HepG2 (cell line): ENCODE results near the gene STAT4. TPM values are rescaled to one million over a fixed set of nuclear protein-coding genes. Genes with fewer than 3 reads are reported as not detected.

ENCODE experiments used
- CREM ChIP-seq, 2 experiments: sonication (generic) in 1 of 2; formaldehyde crosslinking in 1 of 2; IDR thresholded peaks; 2 replicates each; pipeline versions ENCODE4 v1.4.0 to v1.6.1; 2016 to 2020; ENCODE audit warnings: antibody characterized with exemption in 1 of 2, mild to moderate bottlenecking in 1 of 2, missing genetic modification reagents in 1 of 2
- GATAD2A ChIP-seq: IDR thresholded peaks from 2 replicates; pipeline ENCODE4 v1.6.1; 2016
- HOXA3 ChIP-seq: sonication (generic); formaldehyde crosslinking; IDR thresholded peaks from 2 replicates; pipeline ENCODE4 v1.5.0; 2020; ENCODE audit warnings: missing genetic modification reagents
- MXI1 ChIP-seq: IDR thresholded peaks from 3 replicates; pipeline ENCODE4 v1.6.1; 2012; ENCODE audit warnings: low read depth, low read length, inconsistent platforms, borderline replicate concordance
- PBX3 ChIP-seq: sonication (generic); formaldehyde crosslinking; IDR thresholded peaks from 2 replicates; pipeline ENCODE4 v1.8.1; 2023; ENCODE audit warnings: missing genetic modification reagents, inconsistent platforms, borderline replicate concordance
- PHF5A ChIP-seq: IDR thresholded peaks from one replicate; pipeline ENCODE4 v1.6.1; 2018; ENCODE audit warnings: low read depth, missing genetic modification reagents; ENCODE audit not compliant: unreplicated experiment
- RORA ChIP-seq: sonication (generic); formaldehyde crosslinking; IDR thresholded peaks from 2 replicates; pipeline ENCODE4 v1.5.0; 2020; ENCODE audit warnings: mild to moderate bottlenecking, missing genetic modification reagents, moderate library complexity
- SETDB1 ChIP-seq: sonication (generic); formaldehyde crosslinking; IDR thresholded peaks from 2 replicates; pipeline ENCODE4 v1.5.1; 2020; ENCODE audit warnings: missing genetic modification reagents, mild to moderate bottlenecking, borderline replicate concordance
- SUZ12 ChIP-seq: fragments of 150-350 bp; IDR thresholded peaks from 2 replicates; pipeline ENCODE4 v1.6.1; 2014; ENCODE audit warnings: low read depth, low read length
- TFDP2 ChIP-seq: sonication (generic); formaldehyde crosslinking; IDR thresholded peaks from 2 replicates; pipeline ENCODE4 v1.4.0; 2020; ENCODE audit warnings: missing genetic modification reagents
- TGIF2 ChIP-seq: IDR thresholded peaks from 2 replicates; pipeline ENCODE4 v1.6.1; 2016; ENCODE audit warnings: control low read depth, missing compliant biosample characterization
- USF2 ChIP-seq, 2 experiments: sonication (generic) in 1 of 2; formaldehyde crosslinking in 1 of 2; IDR thresholded peaks; 2 replicates each; pipeline versions ENCODE4 v1.5.1 to v1.6.1; 2011 to 2020; ENCODE audit warnings: borderline replicate concordance in 1 of 2, low read depth in 1 of 2, low read length in 1 of 2, mild to moderate bottlenecking in 1 of 2, missing genetic modification reagents in 1 of 2, moderate library complexity in 1 of 2
- ZBTB3 ChIP-seq: sonication (generic); formaldehyde crosslinking; IDR thresholded peaks from 2 replicates; pipeline ENCODE4 v1.4.0; 2020; ENCODE audit warnings: low read depth, mild to moderate bottlenecking, moderate library complexity, missing genetic modification reagents, borderline replicate concordance
- ZNF577 ChIP-seq: sonication (generic); formaldehyde crosslinking; IDR thresholded peaks from 2 replicates; pipeline ENCODE4 v1.4.0; 2020; ENCODE audit warnings: mild to moderate bottlenecking, low read depth, missing genetic modification reagents, borderline replicate concordance
- ZNF615 ChIP-seq: sonication (generic); formaldehyde crosslinking; IDR thresholded peaks from 2 replicates; pipeline ENCODE4 v1.5.0; 2020; ENCODE audit warnings: mild to moderate bottlenecking, missing genetic modification reagents, borderline replicate concordance
- polyA plus RNA-seq, 8 experiments: library from polyadenylated mRNA; depleted of rRNA in 3 of 8; stranded (reverse) in 7 of 8; unstranded in 1 of 8; fragments of >200 nt; fragmentation: Illumina TruSeq in 4 of 8; extraction: Trizol in 4 of 8; gene quantifications; 2 replicates each; pipeline versions ENCODE4 v1.2.1 to v1.2.3, GENCODE V29; 2011 to 2016; ENCODE audit warnings: low read depth in 4 of 8, missing spikeins in 1 of 8, mixed read lengths in 1 of 8; ENCODE audit not compliant: insufficient read depth in 1 of 8
- total RNA-seq, 5 experiments: library from RNA; depleted of rRNA; stranded (reverse); fragments of >200 nt; fragmentation: Illumina TruSeq; extraction: Trizol; gene quantifications; 2 replicates each; pipeline ENCODE4 v1.2.3, GENCODE V29; 2016; ENCODE audit warnings: low read depth in 1 of 5
- TF ChIP-seq, protein P1 (sequence below): sonication (generic); formaldehyde crosslinking; IDR thresholded peaks from 2 replicates; pipeline ENCODE4 v1.5.0; 2020; ENCODE audit warnings: missing genetic modification reagents
- TF ChIP-seq, protein P2 (sequence below): sonication (generic); formaldehyde crosslinking; IDR thresholded peaks from 2 replicates; pipeline ENCODE4 v1.5.0; 2020; ENCODE audit warnings: missing genetic modification reagents

Gene STAT4
- total and polyA plus RNA-seq, 2 of the 13 experiments (the other 11 are each of a cell fraction or from before 2014, with no cell fraction given), result 0.37 TPM; not detected in 1

- TF ChIP-seq PBX3 (no peak), HOXA3 (CRISPR knock-in tag) (no peak), ZNF577 (CRISPR knock-in tag) (no peak), MXI1 (no peak), SUZ12 (no peak), TFDP2 (CRISPR knock-in tag) (no peak), USF2 (IDR thresholded peaks at IDR 0.05; ENCODE audit: low read depth, low read length) (no peak), USF2 (CRISPR knock-in tag; IDR thresholded peaks at IDR 0.05; ENCODE audit: borderline replicate concordance) (no peak; the same call in 1 of the 2 replicates), ZBTB3 (CRISPR knock-in tag) (no peak), PHF5A (CRISPR knock-in tag) (no peak), ZNF615 (CRISPR knock-in tag) (no peak), SETDB1 (CRISPR knock-in tag) (no peak), TGIF2 (CRISPR knock-in tag) (no peak), GATAD2A (CRISPR knock-in tag) (peak; percentile 68), RORA (no peak), CREM (IDR thresholded peaks at IDR 0.05) (0 out of 2 replicates have a peak, but pooled peaks have one; percentile 9), CREM (CRISPR knock-in tag; IDR thresholded peaks at IDR 0.05) (no peak)
- TF ChIP-seq, protein P1, sequence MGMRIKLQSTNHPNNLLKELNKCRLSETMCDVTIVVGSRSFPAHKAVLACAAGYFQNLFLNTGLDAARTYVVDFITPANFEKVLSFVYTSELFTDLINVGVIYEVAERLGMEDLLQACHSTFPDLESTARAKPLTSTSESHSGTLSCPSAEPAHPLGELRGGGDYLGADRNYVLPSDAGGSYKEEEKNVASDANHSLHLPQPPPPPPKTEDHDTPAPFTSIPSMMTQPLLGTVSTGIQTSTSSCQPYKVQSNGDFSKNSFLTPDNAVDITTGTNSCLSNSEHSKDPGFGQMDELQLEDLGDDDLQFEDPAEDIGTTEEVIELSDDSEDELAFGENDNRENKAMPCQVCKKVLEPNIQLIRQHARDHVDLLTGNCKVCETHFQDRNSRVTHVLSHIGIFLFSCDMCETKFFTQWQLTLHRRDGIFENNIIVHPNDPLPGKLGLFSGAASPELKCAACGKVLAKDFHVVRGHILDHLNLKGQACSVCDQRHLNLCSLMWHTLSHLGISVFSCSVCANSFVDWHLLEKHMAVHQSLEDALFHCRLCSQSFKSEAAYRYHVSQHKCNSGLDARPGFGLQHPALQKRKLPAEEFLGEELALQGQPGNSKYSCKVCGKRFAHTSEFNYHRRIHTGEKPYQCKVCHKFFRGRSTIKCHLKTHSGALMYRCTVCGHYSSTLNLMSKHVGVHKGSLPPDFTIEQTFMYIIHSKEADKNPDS (CRISPR knock-in tag), result no peak
- TF ChIP-seq, protein P2, sequence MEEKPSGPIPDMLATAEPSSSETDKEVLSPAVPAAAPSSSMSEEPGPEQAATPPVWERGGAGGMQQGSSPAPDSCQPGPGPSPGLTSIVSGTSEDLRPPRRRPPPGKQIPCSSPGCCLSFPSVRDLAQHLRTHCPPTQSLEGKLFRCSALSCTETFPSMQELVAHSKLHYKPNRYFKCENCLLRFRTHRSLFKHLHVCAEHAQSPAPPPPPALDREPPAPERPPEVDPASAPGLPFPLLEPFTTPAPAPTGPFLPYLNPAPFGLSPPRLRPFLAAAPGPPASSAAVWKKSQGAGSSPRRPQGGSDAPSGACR, result no peak
These were observed 100.8 kb downstream of the STAT4 start (continued) for GRCh38 chr2:191049728-191050639.
